Measurements from ENCODE around the gene RAPGEF1.
"Not testable (repeated sequence)": the region's sequence is repeated elsewhere in the genome, so short reads cannot be mapped to it uniquely, and the experiment has no call there.

Gene RAPGEF1

DNA sequence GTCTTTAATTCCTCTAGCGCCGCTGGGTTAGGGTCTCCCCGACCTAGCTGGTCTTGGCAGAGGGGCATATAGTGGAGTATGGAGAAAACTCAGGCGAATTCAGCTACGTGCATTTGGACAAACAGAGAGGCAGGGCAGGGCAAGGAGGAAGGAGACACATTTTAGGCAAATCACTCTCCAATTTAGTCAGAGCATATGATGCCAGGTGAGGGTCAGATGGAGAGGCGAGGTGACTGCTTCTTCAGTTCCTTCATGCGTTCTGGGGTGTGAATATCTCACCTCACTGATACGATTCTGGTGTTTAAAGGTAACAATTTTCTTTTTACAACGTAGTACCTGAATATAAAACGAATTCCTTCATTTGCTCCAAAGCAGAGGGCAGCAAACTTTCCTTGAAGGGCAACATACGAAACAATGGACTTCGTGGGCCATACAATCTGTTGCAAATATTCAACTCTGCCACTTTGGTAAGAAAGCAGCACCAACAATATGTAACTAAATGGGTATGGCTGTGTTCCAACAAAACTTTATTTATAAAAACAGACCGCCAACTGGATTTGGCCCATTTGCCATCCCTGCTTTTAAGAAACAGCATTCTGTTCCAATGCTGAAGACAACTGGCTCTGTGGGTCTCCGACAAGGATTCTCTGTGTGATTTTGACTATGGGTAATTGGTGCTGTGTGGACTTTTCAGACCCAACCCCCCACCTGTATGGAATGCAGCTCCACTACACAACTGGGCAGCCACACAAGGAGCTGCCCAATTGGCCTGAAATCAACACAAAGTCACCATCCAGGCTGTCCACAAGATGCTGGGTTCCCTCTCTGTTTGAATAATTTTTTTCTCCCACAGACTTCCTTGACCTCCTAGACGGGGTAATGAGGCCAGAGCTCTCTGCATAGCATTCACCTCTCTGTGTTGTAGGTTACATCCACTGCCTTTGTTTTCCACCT, 53.8 kb downstream of the RAPGEF1 start:
- DNase-seq (ENCODE audit: low spot score) = no peak

DNA sequence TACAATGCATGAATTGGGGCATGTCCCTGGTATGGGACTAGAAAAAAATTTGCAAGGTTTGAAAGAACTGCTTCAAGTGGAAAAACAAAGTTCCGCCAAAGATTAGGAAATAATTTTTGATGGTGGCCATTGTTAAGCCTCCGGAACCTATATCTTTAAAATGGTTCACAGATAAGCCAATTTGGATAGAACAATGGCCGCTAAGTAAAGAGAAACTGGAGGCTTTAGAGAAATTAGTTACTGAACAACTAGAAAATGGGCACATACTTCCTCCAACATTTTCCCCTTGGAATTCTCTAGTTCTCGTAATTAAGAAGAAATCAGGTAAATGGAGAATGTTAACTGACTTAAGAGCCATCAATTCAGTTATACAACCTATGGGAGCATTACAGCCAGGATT, 56.8 kb downstream of the RAPGEF1 start:
- not testable (repeated sequence) for DNase-seq (ENCODE audit: low spot score)

DNA sequence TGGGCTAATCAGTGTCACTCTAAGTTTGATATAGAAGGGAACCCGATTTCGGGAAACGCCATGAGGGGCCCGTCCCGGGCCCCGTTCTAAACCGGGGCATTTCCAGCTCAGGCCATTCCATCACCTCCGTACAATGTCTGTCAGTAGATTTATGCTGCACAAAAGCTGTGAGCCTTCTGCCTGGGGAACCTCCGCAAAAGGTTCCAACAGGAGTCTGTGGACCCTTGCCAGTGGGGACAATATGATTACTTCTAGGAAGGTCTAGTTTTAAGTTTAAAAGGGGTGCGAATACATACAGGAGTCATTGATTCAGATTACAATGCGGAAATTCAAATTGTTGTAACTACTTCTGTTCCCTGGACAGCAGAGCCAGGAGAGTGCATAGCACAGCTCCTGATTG, 57.6 kb downstream of the RAPGEF1 start:
- DNase-seq (ENCODE audit: low spot score) = no peak

DNA sequence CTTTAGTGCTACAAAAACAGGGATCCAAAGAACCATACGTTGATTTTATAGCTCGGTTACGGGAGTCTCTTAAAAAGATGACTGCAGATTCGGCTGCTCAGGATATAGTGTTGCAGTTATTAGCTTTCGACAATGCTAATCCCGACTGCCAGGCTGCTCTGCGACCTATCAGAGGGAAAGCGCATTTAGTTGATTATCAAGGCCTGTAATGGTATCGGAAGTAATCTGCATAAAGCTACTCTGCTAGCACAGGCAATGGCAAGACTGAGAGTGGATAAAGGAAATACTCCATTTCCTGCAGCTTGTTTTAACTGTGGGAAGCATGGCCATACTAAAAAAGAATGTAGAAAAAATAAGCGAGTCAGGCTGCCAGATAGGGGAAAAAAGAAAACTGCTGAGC, 58.0 kb downstream of the RAPGEF1 start:
- DNase-seq (ENCODE audit: low spot score) = not testable (repeated sequence)

DNA sequence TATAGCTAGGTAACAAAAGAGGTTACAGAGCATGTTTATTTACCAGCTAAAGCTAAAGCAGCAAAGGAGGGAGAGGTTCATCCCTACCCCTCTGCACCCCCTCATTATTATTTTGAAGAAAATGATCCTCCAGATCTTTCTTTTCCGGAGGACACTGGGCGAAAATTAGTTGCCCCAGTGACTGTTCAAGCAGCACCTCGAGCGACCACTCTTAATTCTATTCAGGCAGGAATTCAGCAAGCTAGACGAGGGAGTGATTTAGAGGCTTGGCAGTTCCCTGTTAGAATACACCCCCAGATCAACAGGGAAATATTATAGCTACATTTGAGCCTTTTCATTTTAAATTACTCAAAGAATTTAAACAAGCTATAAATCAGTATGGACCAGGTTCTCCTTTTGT, 58.8 kb downstream of the RAPGEF1 start:
- not testable (repeated sequence) for DNase-seq (ENCODE audit: low spot score)

DNA sequence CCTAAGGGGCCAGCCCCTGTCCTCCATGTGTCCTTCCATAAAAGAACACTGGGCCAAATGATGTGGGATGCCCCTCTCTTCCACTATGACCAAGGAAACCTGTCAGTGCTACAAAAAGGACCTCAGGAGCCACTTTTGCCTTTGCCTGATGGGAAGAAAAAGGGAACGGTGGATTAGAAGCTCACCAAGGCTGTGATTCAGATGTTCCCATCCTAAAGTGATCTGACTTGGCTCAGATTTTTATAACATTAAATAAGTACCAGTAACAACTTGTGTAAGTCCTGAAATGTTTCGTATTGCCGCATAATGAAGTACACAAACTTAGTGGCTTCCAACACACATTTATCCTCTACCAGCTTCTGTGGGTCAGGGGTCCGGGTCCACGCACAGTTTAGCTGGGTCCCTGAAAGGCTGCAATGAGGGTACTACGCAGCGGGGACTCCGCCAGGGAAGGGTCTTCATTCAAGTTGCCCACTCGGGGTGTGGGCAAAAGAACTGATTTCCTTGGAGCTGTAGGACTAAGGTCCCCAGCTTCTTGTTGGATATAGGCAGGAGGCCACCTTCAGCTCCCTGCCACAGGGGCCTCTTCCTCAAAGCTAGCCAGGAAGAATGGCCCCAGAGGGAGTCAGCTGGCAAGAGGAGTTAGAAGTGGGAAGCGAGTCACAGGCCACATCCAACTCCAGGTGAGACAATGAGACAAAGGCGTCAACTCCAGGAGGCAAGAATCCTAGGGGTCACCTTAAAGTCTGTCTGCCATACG, 60.4 kb downstream of the RAPGEF1 start:
- DNase-seq (ENCODE audit: low spot score) = no peak

DNA sequence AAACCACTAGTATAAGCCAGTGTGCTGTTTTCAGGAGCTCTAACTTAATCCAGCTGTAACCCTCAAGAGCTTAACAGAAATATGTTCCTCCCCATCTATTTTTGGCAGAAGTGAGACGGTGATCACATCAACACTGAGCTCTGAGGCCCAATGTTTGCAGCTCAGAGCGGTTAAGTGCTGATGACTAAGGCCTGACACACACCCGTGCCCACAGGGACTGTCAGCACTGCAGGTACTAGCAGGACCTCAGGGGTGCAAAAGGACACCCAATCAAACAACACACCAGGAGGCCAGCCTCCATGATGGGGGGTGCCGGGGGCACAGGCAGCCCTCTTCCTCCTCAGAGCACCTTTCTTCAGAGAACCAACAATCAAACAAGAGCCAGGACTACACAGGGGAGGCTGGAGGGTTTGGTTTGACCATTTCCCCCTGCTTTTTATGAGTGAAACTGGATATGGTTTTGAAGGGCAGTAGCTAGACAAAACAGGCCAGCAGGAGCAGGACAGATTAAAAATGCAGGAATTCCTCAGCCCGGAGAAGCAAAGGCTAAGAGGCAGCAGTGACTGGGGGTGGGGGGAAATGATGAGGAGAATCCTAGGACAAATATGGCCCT, 61.3 kb downstream of the RAPGEF1 start:
- DNase-seq (ENCODE audit: low spot score) = peak; percentile 42

DNA sequence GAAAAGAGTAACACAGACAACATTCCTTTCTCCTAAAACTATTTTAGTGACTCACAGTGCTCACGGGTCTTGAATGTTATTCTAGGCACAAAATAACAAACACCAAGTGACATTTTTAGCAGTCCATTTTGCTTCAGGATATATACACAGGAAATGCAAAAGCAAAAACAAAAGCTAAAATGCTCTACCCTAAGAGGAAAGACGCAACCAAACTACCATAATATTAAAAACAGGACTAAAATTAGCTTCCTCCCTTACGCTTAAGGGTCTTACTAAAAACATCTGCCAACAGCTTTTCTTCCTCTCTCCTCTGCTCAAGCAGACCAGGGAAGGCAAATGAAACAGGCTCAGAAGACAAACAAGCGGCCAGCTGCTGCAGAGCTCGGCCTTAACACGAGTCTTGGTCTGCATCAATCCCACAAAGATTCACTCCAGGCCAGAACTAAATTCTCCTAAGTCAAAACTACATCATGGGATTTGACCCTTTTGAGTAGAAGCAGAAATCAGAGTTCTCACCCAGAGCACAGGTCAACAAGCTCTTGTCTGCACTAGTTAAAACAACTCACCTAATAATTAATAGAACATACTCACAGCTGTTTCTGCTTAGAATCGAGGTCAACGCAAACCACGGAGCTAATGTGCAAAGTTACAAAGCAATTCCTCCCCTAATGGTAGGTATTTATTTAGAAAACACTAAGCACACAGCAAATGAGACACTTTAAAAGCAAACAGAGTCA, 62.3 kb downstream of the RAPGEF1 start:
- peak; percentile 44 for DNase-seq (ENCODE audit: low spot score)

DNA sequence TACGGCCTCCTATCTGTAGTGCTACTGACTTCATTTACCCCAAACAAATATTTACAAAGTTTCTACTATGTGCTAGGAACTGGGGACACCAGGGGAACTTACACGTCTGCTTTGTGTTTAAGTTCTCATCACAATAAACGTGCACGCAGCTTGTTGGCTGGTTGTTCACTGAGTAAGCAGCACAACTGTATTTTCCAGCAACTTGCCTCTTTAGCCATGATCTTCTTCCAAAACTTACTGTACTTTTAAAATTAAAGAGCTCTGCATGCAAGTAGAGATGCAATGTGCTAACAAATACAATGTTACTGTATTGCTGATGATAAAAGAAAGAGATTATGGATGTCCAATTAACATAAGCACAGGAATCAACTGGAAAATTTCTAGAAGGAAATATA, 62.8 kb downstream of the RAPGEF1 start:
- DNase-seq (ENCODE audit: low spot score) = no peak

DNA sequence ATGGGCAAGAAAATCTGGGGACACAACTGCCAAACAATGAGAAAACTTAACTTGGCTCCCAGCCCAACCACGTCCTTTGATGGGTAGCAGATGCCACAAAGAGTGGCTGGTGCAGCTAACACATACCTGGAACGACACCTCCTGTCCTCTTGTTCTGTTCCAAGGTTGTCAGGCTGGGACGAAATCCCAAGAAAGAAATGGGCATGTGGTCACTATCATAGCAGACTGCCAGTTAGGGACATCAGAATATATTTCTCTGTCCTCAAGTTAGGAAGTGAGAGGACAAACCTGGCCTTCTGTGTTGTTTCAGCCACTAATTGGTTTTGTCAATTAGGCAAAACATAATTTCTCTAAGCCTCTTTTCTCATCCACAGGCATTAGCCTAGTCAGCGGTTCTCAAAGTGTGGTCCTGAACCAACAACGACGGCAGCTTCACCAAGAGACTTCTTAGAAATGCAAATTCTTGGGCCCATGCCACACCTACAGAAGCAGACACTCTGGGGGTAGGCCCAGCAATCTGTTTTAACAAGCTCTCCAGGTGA, 63.4 kb downstream of the RAPGEF1 start:
- no peak for DNase-seq (ENCODE audit: low spot score)

DNA sequence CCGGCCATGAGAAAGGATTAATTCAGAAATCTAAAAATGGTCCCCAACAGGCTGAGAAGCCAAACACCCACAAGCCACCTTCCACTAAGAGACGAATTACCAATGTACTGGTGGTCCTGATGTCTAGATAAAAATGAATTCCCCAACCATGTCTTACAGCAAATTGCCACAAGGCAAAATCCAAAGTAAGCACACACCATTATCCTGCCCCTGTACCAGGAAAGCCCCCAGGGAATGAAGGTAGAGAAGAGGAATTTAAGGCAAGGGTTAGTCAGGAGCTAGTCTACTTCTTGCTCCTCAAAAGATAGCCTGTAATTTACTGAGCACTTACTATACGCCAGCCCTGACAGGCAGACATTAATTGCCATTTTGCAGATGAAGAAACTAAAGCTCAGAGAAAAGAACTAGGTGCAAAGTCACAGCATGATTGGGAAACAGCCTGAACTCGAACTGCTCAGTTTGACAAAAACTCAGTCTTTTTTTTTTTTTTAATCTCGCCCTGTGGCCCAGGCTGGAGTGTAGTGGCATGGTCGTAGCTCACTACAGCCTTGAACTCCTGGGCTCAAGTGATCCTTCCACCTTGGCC, 64.3 kb downstream of the RAPGEF1 start:
- DNase-seq (ENCODE audit: low spot score) = no peak

DNA sequence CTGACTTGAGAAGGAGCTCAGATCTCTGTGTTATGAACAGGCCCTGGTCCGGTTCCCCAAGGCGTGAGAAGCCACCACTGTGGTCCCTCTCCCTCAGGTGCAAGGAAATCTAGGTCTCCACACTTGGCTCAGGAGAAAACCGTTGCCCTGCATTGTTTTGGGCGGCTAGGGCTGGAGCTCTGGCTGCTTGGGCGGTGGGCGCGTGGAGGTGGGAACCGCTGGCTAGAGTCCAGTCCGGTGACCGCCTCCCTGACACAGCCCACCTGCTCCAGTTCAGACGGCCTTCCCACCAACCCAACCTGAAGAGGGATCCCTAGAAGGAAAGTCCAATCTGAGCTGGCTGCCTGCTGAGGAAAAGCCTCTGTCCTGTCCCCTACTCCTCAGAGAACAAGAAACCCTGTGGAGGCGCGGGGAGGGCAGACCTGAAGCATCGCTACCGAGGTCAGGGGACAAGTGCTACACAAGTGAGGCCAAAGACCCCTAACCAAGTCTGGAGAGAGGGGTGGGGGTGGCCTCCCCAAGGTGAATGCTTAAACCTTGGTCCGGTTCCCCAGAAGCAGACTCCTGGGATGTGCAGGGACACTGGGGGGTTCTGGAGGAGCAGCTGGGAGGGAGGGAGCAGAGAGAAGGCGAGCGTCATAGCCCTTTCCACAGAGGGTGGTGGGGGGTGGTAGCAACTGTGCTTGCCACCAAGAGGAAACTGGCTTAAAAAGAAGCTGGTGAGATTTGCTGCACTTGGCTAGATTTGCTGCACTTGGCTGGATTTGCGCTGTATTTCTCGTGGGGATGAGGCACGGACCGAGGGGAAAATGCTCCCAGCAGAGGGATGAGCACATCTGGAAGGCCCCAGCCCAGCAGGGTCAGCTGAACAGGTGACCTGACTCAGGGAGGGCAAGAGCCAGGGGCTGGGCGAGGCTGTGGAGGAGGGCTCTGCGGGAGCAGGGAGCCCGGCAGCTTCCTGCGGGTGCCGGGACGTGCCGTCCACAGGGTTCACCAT, 65.2 kb downstream of the RAPGEF1 start:
- DNase-seq (ENCODE audit: low spot score) = no peak

DNA sequence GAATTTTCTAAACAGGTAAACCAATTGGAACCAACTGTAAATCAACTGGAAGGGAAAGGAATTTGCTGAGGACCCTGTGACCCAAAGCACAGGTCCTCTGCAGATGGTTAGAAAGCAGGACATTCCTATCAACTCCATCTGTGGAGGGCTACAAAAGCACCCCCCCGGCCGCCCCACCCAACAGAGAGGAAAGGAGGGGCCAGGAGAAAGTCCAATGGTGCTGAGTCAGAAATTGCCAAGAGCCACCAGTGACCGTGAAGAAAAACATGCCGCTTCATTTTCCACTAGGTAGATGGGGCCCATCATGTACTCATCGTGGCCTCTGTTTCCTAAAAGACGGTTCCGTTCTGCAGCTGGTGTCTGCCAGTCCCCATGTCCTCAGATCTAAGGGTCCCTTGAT, 66.3 kb downstream of the RAPGEF1 start:
- DNase-seq (ENCODE audit: low spot score) = no peak

DNA sequence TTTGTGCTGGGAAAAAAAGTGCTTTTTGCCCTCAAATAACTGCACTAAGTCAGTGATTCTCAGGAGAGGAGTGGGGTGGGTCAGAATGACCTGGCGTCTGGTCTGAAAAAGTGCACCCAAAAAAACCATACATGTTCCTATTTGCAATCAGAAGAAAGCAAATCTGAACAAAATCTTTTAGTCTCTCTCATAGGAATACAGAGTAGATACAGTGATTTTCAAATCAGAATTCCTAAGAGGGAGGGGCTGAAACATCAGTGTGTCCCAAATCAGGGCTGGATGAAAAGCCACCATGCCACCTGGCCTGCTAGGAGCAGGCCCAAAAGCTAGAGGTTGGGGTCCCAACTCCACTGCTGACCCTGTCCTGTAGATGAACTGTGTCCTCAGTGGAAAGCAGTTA, 66.8 kb downstream of the RAPGEF1 start:
- no peak for DNase-seq (ENCODE audit: low spot score)

DNA sequence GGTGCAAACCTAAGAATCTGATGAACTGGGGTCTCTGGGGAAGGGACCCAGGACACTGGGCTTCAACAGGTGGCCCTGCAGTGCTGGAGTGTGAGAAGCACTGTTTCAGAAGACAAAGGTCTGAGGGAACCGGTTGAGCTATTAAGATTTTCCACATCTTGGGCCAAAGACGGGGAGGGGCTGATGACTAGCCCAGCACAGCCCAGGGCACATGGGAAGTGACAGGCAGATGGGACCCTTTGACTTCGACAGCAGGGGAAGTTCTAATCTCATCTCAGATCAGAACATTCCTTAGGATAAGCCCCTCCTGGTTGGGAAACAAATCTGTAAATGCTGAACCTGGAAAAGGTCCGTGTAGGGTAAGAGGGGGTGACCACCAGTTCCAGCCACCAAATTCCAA, 67.4 kb downstream of the RAPGEF1 start:
- no peak for DNase-seq (ENCODE audit: low spot score)

DNA sequence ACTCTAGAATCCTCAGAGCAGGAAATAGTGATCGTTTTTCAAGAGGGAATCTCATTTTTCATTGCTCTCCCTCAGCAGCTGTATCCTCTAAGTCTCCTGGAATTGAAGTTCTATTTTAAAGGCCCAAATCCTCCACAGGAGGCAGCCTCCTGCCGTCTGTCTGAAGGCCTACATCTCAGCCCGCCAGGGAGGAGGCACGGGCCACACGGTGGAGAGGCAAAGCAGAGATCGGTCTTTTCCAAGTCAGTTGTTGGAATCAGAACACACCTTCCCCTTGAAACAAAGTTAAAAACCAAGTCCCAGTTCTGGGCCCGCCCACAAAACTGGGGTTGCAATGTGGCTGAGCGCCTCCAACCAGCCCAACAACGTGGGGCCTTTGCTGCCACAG, 68.7 kb downstream of the RAPGEF1 start:
- DNase-seq (ENCODE audit: low spot score) = no peak

DNA sequence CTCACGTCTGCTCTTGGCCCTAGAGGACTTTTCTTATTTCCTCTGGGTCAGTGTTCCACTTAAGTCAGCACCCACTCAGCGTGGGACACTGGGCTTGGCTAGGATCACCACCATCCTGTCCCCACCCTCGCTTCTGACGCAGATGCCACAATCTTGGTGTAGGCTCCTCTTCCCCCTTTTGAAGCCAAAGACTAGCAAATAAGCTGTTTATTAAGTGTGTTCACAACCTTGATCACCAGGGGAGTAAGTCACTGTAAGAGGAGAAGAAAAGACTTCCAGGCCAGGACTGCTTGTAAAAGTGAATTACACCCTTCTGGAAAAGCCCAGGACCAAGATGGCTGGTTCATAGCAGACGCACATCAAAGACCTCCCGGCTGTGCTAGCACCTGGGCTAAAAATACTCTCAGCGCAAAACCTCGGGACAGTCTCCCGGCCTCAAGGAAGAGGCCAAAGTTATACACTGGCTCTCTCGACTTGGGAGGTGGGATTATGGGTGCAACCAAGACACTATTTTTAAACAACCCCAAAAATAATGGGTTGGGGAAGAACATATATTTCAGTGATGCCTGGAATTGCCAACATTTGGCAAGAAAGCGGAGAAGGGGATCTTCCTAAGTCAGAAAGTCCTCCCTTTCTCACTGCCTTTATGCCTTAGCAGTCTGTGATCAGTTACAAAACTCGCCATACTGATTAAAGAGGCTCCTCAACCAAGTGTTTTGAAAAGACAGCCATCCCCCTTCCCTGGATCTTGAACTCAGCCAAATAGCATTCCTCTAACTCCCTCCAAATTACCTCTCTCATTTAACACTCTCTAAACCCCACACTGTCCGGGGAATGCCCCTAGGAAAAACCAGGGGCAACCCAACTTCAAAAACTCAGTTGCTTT, 69.4 kb downstream of the RAPGEF1 start:
- DNase-seq (ENCODE audit: low spot score) = no peak

DNA sequence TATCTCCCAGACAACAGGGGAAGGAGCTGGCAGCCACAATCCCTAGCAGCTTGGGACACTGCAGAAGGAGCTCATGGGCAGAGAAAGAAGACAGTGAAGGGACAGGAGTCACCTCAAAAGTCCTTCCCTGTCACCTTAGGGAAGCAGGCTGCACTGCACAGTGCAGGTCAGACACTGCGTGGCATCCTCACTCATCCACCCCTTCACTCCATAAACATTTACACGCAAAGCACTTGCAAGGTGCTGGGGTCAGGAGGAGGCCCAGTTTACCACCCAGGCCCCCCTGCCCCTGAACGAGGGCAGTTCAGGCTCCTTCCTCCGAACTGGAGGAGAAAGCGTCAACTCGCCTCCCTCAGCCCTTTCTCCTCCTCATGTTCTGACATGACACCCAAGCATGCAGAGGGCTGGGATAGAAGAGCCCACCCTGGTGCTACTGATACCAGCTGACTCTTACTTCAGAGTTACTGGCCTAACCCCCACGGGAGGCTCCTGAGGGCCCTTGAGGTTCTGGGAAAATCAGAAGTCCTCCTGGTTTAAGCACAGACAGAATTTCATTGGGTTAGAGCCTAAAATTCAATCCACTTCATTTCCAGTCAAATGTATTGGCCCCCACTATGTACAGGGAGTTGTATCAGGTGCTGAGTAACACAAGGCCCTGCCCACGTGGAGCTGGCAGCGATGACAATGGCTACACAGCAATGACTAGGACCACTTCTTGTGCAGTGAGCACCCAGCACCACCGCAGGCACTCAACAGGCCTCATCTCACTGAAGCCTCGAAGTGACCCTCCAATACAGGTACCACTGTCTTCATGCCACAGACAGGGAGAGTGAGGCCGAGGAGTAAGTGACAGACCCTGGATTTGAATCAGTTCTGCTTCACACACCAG, 70.4 kb downstream of the RAPGEF1 start:
- no peak for DNase-seq (ENCODE audit: low spot score)
